CD4-positive, alpha-beta T cell treated with Interferon gamma for 1 hour (primary cell): ENCODE measurements around the gene OR10H1.
"Not testable (repeated sequence)": the region's sequence is repeated elsewhere in the genome, so short reads cannot be mapped to it uniquely, and the experiment has no call there.

Source experiments
- DNase-seq: peaks from one replicate; pipeline ENCODE4 v3.0.0-alpha.2; 2020

The OR10H1 gene

GRCh38 chr19:15815306-15815705 is at the start of gene OR10H1:
Gene OR10H1 (minus strand): TSS chr19:15815664. CDS start chr19:15808037, 7,627 bp downstream.
- DNase-seq, result no peak

GRCh38 chr19:15864824-15865223 is 49.4 kb upstream of the OR10H1 start:
- no peak for DNase-seq

- DNase-seq, result no peak
Measured at GRCh38 chr19:15863272-15863671, 47.8 kb upstream of the OR10H1 start.

- DNase-seq, result no peak
Measured at GRCh38 chr19:15862444-15862843, 47.0 kb upstream of the OR10H1 start.

- no peak for DNase-seq
Measured at GRCh38 chr19:15860522-15860921, 45.1 kb upstream of the OR10H1 start.

- DNase-seq, result no peak
Measured at GRCh38 chr19:15859187-15859586, 43.7 kb upstream of the OR10H1 start.

- no peak for DNase-seq
Measured at GRCh38 chr19:15850385-15850784, 34.9 kb upstream of the OR10H1 start.

GRCh38 chr19:15846923-15847322 is 31.5 kb upstream of the OR10H1 start:
- DNase-seq, result no peak

- not testable (repeated sequence) for DNase-seq
Measured at GRCh38 chr19:15843894-15844222, 28.4 kb upstream of the OR10H1 start.

- DNase-seq, result no peak
Measured at GRCh38 chr19:15843203-15843893, 27.9 kb upstream of the OR10H1 start.

- no peak for DNase-seq
Measured at GRCh38 chr19:15841875-15842569, 26.6 kb upstream of the OR10H1 start.

GRCh38 chr19:15840833-15841232 is 25.4 kb upstream of the OR10H1 start:
- no peak for DNase-seq

- DNase-seq, result not testable (repeated sequence)
Measured at GRCh38 chr19:15839888-15840287, 24.4 kb upstream of the OR10H1 start.

GRCh38 chr19:15838351-15838750 is 22.9 kb upstream of the OR10H1 start:
- DNase-seq, result no peak

- no peak for DNase-seq
Measured at GRCh38 chr19:15837221-15837731, 21.8 kb upstream of the OR10H1 start.

- DNase-seq, result peak; percentile 95
Measured at GRCh38 chr19:15836330-15837220, 21.1 kb upstream of the OR10H1 start.

GRCh38 chr19:15835565-15836329 is 20.3 kb upstream of the OR10H1 start:
- peak; percentile 71 for DNase-seq

GRCh38 chr19:15834232-15834631 is 18.8 kb upstream of the OR10H1 start:
- not testable (repeated sequence) for DNase-seq

GRCh38 chr19:15831626-15832025 is 16.2 kb upstream of the OR10H1 start:
- no peak for DNase-seq

- DNase-seq, result no peak
Measured at GRCh38 chr19:15829786-15830185, 14.3 kb upstream of the OR10H1 start.

- DNase-seq, result no peak
Measured at GRCh38 chr19:15829306-15829698, 13.8 kb upstream of the OR10H1 start.

GRCh38 chr19:15828611-15829305 is 13.3 kb upstream of the OR10H1 start:
- DNase-seq, result not testable (repeated sequence)
